Spleen (tissue), 7 donors: ENCODE results near the gene USPL1.

Experiments used
- CTCF ChIP-seq, 11 experiments: fragments of 200-600 bp in 7 of 11; fragments of 450-650 bp in 4 of 11; sonication (generic) in 4 of 11; IDR thresholded peaks in 8 of 11; conservative IDR thresholded peaks in 3 of 11; 1 replicate in 7 of 11; 2 replicates in 4 of 11; pipeline versions ENCODE4 v1.4.0 to v1.8.0; 2016 to 2021; ENCODE audit warnings: antibody characterized with exemption in 11 of 11, inconsistent platforms in 4 of 11, mild to moderate bottlenecking in 1 of 11
- POLR2A ChIP-seq, 3 donors: fragments of 450-650 bp; IDR thresholded peaks; one replicate each; pipeline ENCODE4 v1.5.1; 2017; ENCODE audit warnings: antibody characterized with exemption in 3 of 3, mild to moderate bottlenecking in 1 of 3
- POLR2AphosphoS5 ChIP-seq, 3 donors: sonication (generic); formaldehyde crosslinking; IDR thresholded peaks; one replicate each; pipeline ENCODE4 v1.5.1; 2017; ENCODE audit warnings: antibody characterized with exemption in 3 of 3
- donor health status: DM: no; HTN: no; CAD: no; lungs with moderate emphysema.
- donor health status: DM: no; HTN: no; CAD: no.
- donor health status: DM: no; HTN: no; CAD: no.

GRCh38 chr13:30681843-30682242 is 64.1 kb downstream of the USPL1 start:
- TF ChIP-seq CTCF (IDR thresholded peaks at IDR 0.05 in 8 of 11, conservative IDR thresholded peaks at IDR 0.05 in 3 of 11) (no peak), POLR2A (IDR thresholded peaks at IDR 0.05) (no peak), POLR2AphosphoS5 (IDR thresholded peaks at IDR 0.05) (no peak)
